K562 (cell line): ENCODE results near the gene ZNF607. TPM values are rescaled to one million over a fixed set of nuclear protein-coding genes. Genes with fewer than 3 reads are reported as not detected.
A peak's percentile ranks its signal among the peaks of the same experiment; 100 is the strongest.

Source experiments
- ETS2 ChIP-seq: IDR thresholded peaks from 2 replicates; pipeline ENCODE4 v1.6.1; 2016; ENCODE audit warnings: borderline replicate concordance, missing genetic modification characterization, mild to moderate bottlenecking, moderate library complexity, missing compliant biosample characterization; ENCODE audit not compliant: poor library complexity, severe bottlenecking
- GATAD2B ChIP-seq: fragments of 450-650 bp; IDR thresholded peaks from 2 replicates; pipeline ENCODE4 v1.6.1; 2017; ENCODE audit warnings: mild to moderate bottlenecking, borderline replicate concordance
- GMEB1 ChIP-seq: fragments of 250-450 bp; sonication (Bioruptor Pico); IDR thresholded peaks from 2 replicates; pipeline ENCODE4 v1.4.0; 2020; ENCODE audit warnings: mild to moderate bottlenecking
- HBP1 ChIP-seq: fragments of 450-650 bp; formaldehyde crosslinking; IDR thresholded peaks from 2 replicates; pipeline ENCODE4 v1.4.0; 2022; ENCODE audit warnings: missing genetic modification characterization
- HCFC1 ChIP-seq: IDR thresholded peaks from 2 replicates; pipeline ENCODE4 v1.6.1; 2012; ENCODE audit warnings: low read depth, low read length, improper control_type of control experiment
- HOMEZ ChIP-seq: fragments of 250-450 bp; sonication (Bioruptor Pico); IDR thresholded peaks from 2 replicates; pipeline ENCODE4 v1.4.0; 2020; ENCODE audit warnings: mild to moderate bottlenecking, moderate library complexity
- JUN ChIP-seq, 2 experiments: sonication (generic) in 1 of 2; formaldehyde crosslinking in 1 of 2; IDR thresholded peaks; 2 replicates each; pipeline versions ENCODE4 v1.6.1 to v1.8.0; 2012 to 2022; ENCODE audit warnings: borderline replicate concordance in 2 of 2, mild to moderate bottlenecking in 2 of 2, improper control_type of control experiment in 1 of 2, low read depth in 1 of 2, low read length in 1 of 2, missing genetic modification reagents in 1 of 2
- KLF16 ChIP-seq: IDR thresholded peaks from 2 replicates; pipeline ENCODE4 v1.6.1; 2016; ENCODE audit warnings: antibody characterized with exemption
- MTA1 ChIP-seq: fragments of 450-650 bp; IDR thresholded peaks from 2 replicates; pipeline ENCODE4 v1.6.1; 2017; ENCODE audit warnings: borderline replicate concordance
- MYBL2 ChIP-seq, 2 experiments: fragments of 450-650 bp in 1 of 2; sonication (generic) in 1 of 2; formaldehyde crosslinking in 1 of 2; IDR thresholded peaks; 2 replicates each; pipeline versions ENCODE4 v1.6.1 to v1.8.1; 2017 to 2022; ENCODE audit warnings: borderline replicate concordance in 1 of 2, inconsistent platforms in 1 of 2, low read depth in 1 of 2, mild to moderate bottlenecking in 1 of 2, missing genetic modification reagents in 1 of 2, moderate library complexity in 1 of 2
- NFXL1 ChIP-seq: fragments of 450-650 bp; formaldehyde crosslinking; IDR thresholded peaks from 2 replicates; pipeline ENCODE4 v1.4.0; 2021; ENCODE audit warnings: mild to moderate bottlenecking
- SMARCE1 ChIP-seq: fragments of 450-650 bp; IDR thresholded peaks from 2 replicates; pipeline ENCODE4 v1.7.1; 2016; ENCODE audit warnings: mild to moderate bottlenecking
- SP1 ChIP-seq: sonication (generic); formaldehyde crosslinking; IDR thresholded peaks from 2 replicates; pipeline ENCODE4 v1.8.1; 2022; ENCODE audit warnings: mild to moderate bottlenecking, missing genetic modification reagents
- TAL1 ChIP-seq: fragments of 450-650 bp; IDR thresholded peaks from 2 replicates; pipeline ENCODE4 v1.6.1; 2016; ENCODE audit warnings: mild to moderate bottlenecking
- ZBTB7A ChIP-seq: IDR thresholded peaks from 2 replicates; pipeline ENCODE4 v1.6.1; 2011; ENCODE audit warnings: low read depth, mild to moderate bottlenecking, low read length, moderate library complexity, borderline replicate concordance; ENCODE audit not compliant: control insufficient read depth
- ZNF263 ChIP-seq: sonication (generic); formaldehyde crosslinking; IDR thresholded peaks from 2 replicates; pipeline ENCODE4 v1.8.0; 2022; ENCODE audit warnings: mild to moderate bottlenecking, missing genetic modification reagents, borderline replicate concordance
- ZNF609 ChIP-seq: sonication (generic); formaldehyde crosslinking; IDR thresholded peaks from 2 replicates; pipeline ENCODE4 v1.8.1; 2023; ENCODE audit warnings: missing genetic modification reagents, mild to moderate bottlenecking, borderline replicate concordance
- polyA plus RNA-seq, 8 experiments: library from polyadenylated mRNA; depleted of rRNA in 4 of 8; stranded (reverse) in 5 of 8; unstranded in 3 of 8; fragments of >200 nt; fragmentation: Nextera tagmentation in 2 of 8; fragmentation: Illumina TruSeq in 1 of 8; extraction: Ambion mirVana in 2 of 8; extraction: Trizol in 1 of 8; gene quantifications; 2 replicates each; pipeline versions ENCODE4 v1.2.1 to v1.2.3, GENCODE V29; 2011 to 2014; ENCODE audit warnings: inconsistent platforms in 1 of 8, missing spikeins in 1 of 8
- total RNA-seq, 7 experiments: library from RNA; depleted of rRNA in 6 of 7; stranded (reverse); fragments of >200 nt in 6 of 7; fragmentation: Illumina TruSeq in 2 of 7; extraction: Trizol in 2 of 7; gene quantifications; 2 replicates each; pipeline versions ENCODE4 v1.2.1 to v1.2.3, GENCODE V29; 2011 to 2021; ENCODE audit warnings: low replicate concordance in 1 of 7

The ZNF607 gene
- total and polyA plus RNA-seq, 9 of the 15 experiments (the other 6 are each of a cell fraction or from before 2014, with no cell fraction given): 0.65 to 5.1 (median 3.6) TPM

GRCh38 chr19:37655689-37656371 is 63.7 kb downstream of the ZNF607 start (continued):
- TF ChIP-seq NFXL1 (CRISPR knock-in tag) (no peak), ZNF609 (CRISPR knock-in tag) (no peak), GMEB1 (0 out of 2 replicates have a peak, but pooled peaks have one; percentile 8), KLF16 (no peak), HBP1 (CRISPR knock-in tag) (no peak), TAL1 (no peak), SP1 (no peak), MTA1 (0 out of 2 replicates have a peak, but pooled peaks have one; percentile 12), ZNF263 (CRISPR knock-in tag) (no peak), MYBL2 (IDR thresholded peaks at IDR 0.05; ENCODE audit: low read depth) (0 out of 2 replicates have a peak, but pooled peaks have one; percentile 7), MYBL2 (CRISPR knock-in tag; IDR thresholded peaks at IDR 0.05; ENCODE audit: borderline replicate concordance) (no peak), ZBTB7A (0 out of 2 replicates have a peak, but pooled peaks have one; percentile 32), ETS2 (tag) (no peak), JUN (IDR thresholded peaks at IDR 0.05; ENCODE audit: borderline replicate concordance, low read depth, low read length) (peak; percentile 38; the same call in 1 of the 2 replicates), JUN (CRISPR knock-in tag; IDR thresholded peaks at IDR 0.05; ENCODE audit: borderline replicate concordance) (no peak), SMARCE1 (no peak), HCFC1 (no peak; the same call in 1 of the 2 replicates), HOMEZ (no peak), GATAD2B (no peak)
